Right ventricle myocardium superior (tissue), 1 donor: ENCODE results near the gene SLC16A2. TPM values are rescaled to one million over a fixed set of nuclear protein-coding genes. Genes with fewer than 3 reads are reported as not detected.

Experiments
- ATAC-seq: fragments of 200-7000 bp; cut with Tn5 transposase; one replicate; pipeline ENCODE4 v1.9.1; 2020; ENCODE audit warnings: mild to moderate bottlenecking; ENCODE audit not compliant: poor library complexity
- DNase-seq: peaks from one replicate; pipeline ENCODE4 v3.0.0-alpha.2; 2020
- intact Hi-C: fragments of 100-400 bp; cut with DNase I; formaldehyde crosslinking; loops from one replicate; pipeline ENCODE4 v1.11.2; 2022
- long read RNA-seq: library from polyadenylated mRNA; unstranded; transcript quantifications from one replicate; pipeline ENCODE4 v2.0.0, GENCODE V29; 2021
- total RNA-seq: library from RNA; stranded (reverse); fragmentation: NEBNext Ultra II Directional; extraction: Animal tissue kit (Norgen Biotek cat#: 25700); gene quantifications from one replicate; pipeline ENCODE4 v1.2.1, GENCODE V29; 2021
- donor health status: DM: no; HTN: yes; CAD: no; lungs with severe emphysema.

SLC16A2 gene
- total RNA-seq, result 5.7 TPM
- long read RNA-seq, full-length matches to known transcripts, result 5 of 12 reads
- long read RNA-seq, partial matches to known transcripts, result 7 of 12 reads
- long read RNA-seq, other reads (novel, unspliced or antisense), result 0 of 12 reads

DNA sequence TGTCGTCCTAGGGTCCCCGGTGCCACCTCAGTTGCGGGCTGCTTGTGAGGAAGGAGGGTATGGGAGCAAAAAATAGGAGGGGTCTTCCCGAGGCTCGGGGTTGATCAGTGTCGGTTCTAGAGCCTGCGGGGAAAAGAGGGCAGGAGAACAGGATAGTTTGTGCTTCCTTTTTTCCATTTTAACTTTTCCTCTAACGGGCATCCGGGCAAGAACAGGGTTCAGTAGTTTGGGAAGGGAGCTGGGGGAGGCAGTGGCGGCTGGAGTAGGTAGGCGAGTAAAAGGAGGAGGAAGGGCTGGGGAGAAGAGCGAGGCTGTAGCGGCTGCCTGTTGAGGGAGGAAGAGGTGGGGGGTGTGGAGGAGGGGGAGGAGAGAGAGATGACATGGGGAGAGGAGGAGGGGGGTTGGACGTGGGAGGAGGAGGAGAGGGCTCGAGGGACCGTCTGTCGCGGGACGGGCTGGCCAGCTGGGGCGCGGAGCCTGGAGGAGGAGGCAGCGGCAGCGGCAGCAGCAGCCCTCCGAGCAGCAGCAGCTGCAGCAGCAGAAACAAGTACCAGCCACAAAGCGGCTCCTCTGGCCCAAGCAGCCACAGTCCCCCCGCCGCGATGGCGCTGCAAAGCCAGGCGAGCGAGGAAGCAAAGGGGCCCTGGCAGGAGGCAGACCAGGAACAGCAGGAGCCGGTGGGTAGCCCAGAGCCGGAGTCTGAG lies at the start of gene SLC16A2:
TSS of gene SLC16A2 (plus strand) at position 458 of the 704 bp plus-strand sequence. CDS start at position 603, 145 bp downstream.
- ATAC-seq (peak; percentile 78), DNase-seq (peak; percentile 79)
- intact Hi-C loops, result no loop called here

DNA sequence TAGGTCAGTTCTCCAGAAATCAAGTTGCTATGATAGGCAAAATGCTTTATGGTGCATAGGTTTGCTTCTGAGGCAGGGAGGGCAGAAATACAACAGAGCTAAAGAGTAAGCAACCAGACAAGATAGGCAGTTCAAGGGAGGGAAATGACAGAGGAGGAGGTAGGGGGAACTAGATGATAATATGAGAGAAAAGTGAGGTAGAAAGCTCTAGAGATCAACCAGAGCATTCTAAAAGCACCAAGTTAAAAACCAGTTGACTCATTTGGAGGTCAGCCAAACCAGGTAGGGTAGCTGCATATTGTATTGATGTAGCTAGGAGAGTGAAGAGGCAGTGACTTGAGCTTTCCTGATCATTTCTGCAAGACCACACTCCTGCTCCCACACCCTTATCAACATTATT lies 49.0 kb upstream of the SLC16A2 start:
- intact Hi-C loops, result no loop called here
- ATAC-seq, result no peak
- DNase-seq, result no peak

DNA sequence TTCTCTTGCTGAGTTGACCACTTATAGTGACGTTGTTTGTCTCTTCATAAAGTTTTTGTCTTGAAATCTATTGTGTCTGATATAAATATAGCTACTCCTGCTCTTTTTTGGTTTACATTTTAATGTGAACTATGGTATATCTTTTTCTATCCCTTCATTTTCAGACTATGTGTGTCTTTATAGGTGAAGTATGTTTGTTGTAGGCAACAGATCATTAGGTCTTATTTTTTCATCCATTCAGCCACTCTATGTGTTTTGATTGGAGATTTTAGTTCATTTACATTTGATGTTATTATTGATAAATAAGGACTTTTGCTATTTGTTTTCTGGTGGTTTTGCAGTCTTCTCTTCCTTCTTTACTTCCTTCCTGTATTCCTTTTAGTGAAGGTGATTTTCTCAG lies 44.0 kb upstream of the SLC16A2 start:
- intact Hi-C loops, result no loop called here
- no peak for ATAC-seq
- DNase-seq, result no peak

DNA sequence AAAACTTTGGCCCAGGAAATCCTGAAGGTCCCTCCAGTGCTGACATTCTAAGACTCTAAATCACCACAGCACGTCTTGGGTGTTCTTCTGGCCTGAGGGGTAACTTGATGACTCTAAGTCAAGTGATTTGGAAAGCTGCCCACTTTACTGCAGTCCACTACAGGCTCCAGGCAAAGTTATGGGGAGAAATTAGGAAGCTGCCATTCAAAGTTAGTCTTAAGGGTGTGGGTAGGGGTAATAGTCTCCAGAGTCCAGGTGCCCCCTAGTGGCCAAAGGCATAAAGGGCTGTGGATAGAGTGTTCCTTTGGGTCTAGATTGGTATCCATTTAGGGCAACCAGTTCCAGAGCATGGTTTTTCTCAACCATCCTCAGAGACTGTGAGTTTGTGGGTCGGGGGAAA lies 38.7 kb upstream of the SLC16A2 start:
- intact Hi-C loops, result loop anchor here (2.0 to 5.0 kb wide), 2 partner anchors 155 to 168 kb away; no protein-coding TSS in a partner anchor
- ATAC-seq (peak; percentile 91), DNase-seq (peak; percentile 56)

DNA sequence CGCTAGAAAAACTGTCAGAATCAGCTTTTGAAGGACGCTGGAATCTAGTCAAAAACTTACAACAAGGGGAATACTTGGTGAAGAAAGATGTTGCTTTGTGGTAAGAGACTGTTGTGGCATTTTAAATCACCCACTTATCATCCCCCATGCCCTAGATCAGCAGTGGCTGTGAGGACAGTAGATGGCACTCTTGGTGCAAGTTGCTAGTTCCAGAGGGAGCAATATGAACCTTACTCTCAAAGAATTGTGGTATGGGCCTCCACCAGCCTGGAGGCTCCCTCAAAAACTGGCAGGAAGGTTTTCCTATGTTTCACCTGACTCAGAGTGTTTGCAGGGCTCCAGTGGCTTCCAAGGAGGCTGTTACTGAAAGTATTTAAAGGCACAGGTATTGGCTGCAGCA lies 37.7 kb upstream of the SLC16A2 start:
- intact Hi-C loops, result loop anchor here (2.0 to 5.0 kb wide), 2 partner anchors 154 to 167 kb away; no protein-coding TSS in a partner anchor
- peak; percentile 89 for ATAC-seq
- no peak for DNase-seq

DNA sequence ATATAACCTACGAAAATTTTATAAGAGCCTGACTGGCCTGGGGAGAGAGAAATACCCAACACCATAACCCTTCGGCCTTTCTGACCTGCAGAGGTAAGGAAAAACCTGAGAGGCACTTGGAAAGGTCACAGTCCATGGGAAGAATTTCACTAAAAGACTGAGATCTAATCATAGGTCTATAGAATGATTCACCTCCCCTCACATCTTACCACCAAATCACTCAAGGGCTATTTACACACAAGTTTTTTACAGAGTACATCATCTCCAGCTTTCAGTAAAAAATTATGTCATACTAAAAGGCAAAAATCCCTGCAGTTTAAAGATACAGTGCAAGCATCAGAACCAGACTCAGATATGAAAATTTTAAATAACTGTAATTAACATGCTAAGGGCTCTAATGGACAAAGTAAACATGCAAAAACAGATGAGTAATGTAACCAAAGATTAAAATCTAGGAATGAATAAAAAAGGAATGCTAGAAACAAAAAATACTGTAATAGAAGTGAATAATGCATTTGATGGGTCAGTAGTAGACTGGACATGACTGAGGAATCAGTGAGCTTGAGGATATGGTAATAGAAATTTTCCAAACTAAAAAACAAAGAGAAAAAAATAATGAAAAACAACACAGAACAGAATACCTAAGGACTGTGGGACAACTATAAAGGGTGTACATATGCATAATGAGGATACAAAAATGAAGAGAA lies 32.1 kb upstream of the SLC16A2 start:
- DNase-seq (no peak), ATAC-seq (no peak)
- intact Hi-C loops, result no loop called here

DNA sequence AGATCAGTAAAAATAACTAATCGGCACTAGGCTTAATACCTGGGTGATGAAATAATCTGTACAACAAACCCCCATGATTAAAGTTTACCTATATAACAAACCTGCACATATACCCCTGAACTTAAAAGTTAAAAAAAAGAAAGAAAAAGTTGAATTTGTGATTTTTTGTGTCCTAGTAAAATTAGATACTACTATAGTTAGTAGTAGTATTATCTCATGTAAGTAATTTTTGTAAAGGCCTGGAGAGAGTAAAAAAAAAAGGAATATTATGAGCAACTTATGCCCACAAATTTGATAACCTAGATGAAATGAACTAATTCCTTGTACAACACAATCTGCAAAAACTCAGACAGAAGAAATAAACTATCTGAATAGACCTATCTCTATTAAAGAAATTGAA lies 25.7 kb upstream of the SLC16A2 start:
- intact Hi-C loops, result no loop called here
- DNase-seq (no peak), ATAC-seq (no peak)

DNA sequence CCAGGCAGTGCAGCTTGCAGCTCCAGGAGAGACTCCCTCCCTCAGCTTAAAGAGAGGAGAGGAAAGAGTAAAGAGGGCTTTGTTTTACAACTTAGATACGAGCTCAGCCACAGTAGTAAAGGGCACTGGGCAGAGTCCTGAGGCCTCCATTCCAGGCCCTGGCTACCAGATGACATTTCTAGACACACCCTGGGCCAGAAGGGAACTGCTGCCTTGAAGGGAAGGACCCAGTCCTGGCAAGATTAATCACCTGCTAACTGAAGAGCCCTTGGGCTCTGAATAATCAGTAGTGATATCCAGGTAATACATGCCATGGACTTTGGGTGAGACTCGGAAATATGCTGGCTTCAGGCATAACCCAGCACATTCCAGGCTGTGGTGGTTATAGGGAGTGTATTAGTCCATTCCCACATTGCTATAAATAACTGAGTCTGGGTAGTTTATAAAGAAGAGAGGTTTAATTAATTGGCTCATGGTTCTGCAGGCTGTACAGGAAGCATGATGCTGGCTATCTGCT lies 15.3 kb upstream of the SLC16A2 start:
- intact Hi-C loops, result no loop called here
- ATAC-seq, result no peak
- no peak for DNase-seq

DNA sequence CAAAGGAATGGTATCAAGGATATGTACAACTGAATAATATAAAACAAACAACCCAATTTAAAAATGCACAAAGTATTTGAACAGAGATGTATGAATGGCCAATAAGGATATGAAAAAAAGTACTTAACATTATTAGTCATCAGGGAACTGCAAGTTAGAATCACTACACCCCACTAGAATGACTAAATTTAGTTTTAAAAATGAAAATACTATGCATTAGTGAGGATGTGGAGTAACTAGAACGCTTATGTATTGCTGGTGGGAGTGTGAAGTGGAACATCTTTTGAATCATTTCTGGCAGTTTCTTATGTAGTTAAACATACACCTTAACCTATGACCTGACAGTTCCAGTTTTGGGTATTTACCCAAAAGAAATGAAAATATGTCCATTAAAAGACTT lies 13.0 kb upstream of the SLC16A2 start:
- ATAC-seq (no peak), DNase-seq (no peak)
- intact Hi-C loops, result no loop called here

DNA sequence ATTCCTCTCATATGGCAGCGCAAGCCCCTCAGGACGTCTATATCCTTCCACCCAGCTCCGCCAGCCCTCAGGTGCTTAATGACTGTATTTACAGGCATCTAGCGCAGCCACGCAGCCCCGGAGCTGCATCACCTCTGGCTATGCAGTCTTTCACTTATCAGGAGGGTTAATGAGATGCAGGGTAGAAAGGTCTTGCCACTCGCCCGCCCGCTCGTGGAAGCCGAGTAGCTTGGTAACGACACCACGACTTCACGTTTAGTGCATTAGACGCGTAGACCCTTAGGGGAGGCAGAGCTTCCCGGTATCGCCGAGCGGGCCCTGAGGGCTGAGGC lies 1.5 kb upstream of the SLC16A2 start:
- intact Hi-C loops, result no loop called here
- ATAC-seq (no peak), DNase-seq (peak; percentile 33)

DNA sequence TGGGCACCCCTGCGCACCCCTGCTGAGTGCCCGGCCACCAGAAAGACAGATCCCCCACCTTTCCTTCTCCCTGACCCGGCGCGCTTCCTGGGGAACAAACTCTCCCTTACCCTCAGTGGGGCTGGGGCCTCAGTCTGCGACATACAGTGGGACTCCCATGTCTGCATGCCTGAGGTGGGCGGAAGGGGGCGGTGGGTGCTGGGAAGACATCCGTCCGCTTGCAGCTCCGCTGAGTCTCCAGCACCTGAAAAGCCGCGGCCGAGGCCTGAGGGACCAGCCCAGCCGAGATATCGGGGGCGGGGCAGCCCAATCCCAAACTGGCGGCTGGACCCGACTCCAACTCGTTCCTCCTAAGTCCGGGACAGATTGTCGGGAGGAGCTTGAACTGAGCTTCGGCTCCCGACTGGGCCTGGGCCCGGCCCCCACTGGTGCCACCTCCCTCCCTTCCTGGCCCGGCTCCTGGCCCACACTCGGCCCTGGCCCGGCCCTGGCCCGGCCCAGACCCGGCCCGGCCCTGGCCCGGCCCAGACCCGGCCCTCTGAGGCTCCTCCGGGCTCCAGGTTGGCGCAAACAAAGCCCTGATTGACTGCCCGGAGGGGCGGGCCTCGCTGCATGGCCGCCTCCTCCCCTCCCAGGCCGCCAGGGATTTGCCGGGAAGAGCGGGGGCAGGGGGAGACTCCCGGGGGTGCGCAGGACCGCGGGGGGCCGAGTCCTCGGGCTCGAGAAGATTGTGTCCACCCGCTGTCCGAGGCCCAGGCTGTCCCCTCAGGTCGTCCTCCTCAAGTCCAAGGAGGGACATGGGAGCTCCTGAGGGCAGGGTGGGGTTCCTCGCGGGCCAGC lies 877 bp upstream of the SLC16A2 start:
- DNase-seq (peak; percentile 81), ATAC-seq (peak; percentile 88)
- intact Hi-C loops, result no loop called here

DNA sequence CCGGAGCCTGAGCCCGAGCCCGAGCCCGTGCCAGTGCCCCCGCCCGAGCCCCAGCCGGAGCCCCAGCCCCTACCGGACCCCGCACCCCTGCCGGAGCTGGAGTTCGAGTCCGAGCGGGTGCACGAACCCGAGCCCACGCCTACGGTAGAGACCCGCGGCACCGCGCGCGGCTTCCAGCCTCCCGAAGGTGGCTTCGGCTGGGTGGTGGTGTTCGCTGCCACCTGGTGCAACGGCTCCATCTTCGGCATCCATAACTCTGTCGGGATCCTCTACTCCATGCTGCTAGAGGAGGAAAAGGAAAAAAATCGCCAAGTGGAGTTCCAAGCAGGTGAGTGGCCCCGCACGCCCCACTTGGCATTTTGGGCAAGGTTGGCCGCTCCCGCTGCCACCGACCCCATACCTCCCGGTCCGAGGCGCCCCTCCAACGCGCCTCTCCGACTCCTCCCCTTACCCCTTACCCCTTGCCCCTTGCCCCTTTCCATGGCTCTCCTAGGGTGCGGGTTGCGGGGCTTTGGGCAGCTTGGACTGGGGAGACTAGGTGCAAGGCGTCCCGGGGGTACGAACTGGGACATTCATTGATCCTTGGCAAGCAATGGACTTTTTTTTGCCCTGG lies 553 bp downstream of the SLC16A2 start:
- DNase-seq, result no peak
- ATAC-seq, result no peak
- intact Hi-C loops, result no loop called here

DNA sequence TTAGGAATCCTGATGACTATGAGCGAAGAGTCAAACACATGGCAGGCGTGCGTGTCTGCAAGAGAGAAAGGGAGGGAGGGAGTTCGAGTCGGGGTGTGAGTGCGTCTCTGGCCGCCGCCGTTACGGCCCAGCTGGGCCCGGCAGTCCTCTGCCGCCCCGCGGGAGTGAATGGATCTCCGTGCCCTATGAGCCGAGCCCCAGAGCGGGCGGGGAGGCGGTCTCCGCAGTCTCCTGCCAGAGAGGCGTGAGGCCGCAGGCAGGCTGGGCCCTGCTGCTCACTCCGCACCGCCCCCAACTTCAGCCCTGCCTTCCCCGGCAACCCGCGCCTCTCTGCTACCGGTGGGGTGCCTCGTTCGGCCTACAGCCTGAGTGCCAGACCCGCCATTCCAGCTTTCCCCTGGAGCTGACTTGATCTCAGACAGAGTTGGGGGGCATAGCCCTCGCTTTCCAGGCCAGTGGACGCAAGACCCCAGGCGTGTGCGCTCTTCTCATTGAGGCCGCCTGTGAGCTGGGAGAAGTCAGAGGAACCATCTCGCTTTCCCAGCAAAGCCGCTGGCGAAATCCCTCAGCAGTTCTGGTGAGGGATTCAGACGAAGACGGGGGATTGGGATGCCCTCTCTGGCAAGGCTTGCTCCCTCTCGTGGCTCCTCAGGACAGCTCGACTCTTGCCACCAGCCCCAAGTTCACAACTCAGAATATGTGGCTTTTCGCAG lies 1.4 kb downstream of the SLC16A2 start:
- intact Hi-C loops, result no loop called here
- ATAC-seq (peak; percentile 72), DNase-seq (peak; percentile 71)

DNA sequence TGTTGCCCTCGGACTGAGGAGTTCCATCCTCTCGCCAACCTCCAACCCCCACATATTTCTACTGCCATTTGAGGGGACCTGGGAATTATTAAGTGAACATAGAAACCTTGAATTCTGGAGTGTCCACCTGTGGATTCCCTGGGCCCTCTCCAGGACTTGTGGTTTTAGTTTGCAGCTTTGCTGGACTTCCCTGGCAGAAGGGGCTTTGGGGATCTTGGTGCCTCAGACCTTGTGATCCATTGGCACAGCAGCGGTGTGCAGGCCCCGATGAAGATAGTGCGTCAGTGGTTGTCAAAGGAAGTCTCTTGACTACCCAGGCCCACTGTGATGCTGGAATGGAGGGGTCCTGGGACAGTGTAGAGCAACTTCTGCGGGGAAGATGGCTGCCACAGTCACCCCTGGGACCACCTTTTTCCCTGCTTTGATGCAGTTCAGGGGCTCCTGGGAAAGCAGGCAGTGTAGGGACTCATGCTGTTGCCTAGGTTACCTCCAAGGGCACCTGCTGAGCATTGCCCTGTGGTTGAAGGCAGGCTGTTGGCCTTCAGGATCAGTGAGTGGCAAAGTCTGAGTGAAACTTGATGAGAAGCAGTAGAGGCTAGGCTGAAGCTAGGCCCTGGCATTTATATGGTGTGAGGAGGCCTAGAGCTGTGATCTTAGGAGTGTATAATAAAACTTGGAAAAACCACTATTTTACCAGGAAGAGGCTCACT lies 2.2 kb downstream of the SLC16A2 start:
- ATAC-seq, result no peak
- no peak for DNase-seq
- intact Hi-C loops, result no loop called here

DNA sequence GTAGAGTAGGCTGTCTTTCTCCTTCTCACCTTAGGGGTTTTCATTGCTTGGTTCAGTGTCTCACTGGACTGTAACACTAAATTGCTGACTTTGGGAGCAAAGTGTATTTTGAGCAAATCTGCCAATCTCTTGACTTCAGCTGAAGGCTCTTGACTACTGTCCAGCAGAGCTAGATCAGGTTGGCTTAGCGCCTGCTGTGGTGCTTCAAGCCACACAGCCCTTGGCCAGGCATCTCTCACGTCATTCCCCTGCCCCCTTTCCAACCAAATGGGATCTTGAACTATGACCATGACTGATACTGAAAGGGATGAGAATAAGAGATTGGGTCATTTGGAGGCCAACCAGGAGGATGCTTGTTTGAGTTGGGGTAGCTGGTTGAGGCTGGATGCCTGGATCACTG lies 4.8 kb downstream of the SLC16A2 start:
- no peak for ATAC-seq
- intact Hi-C loops, result no loop called here
- DNase-seq, result no peak

DNA sequence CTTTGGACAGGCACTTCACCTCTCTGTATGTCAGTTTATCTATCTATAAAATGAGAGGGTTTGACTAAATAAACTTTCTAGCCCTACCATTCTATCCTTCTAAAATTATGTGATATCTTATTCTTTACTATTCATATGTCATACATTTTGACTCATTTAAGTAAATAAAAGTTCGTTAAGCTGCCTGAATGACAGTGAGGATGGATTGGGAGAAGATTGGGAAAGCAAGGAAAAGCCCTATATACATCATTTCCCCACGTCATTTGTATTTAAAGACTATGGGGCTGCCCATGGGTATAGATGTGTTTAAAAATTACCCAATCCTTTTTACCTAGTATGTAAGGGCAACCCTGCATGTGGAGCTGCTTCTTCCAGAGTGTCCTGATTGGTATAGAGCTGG lies 5.3 kb downstream of the SLC16A2 start:
- DNase-seq, result no peak
- intact Hi-C loops, result no loop called here
- no peak for ATAC-seq

DNA sequence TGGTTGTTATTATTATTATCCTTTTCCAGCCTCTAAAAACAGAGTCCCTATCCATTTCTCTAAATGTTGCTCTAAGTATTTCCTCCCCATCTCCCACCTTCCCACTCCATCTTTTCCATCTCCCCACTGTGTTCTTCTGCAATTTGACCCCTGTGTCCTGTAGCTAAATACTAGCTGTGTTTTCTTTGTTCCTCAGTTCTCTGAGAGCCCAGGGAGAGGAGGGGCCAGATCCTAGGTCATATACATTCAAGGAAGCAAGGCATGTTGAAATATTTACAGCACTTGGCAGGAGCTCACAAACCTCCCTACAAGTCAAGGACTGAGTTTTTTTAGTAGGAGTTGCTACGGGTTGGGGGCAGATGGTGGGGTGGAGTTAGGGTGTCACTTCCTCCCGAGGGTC lies 10.5 kb downstream of the SLC16A2 start:
- ATAC-seq (no peak), DNase-seq (no peak)
- intact Hi-C loops, result no loop called here

DNA sequence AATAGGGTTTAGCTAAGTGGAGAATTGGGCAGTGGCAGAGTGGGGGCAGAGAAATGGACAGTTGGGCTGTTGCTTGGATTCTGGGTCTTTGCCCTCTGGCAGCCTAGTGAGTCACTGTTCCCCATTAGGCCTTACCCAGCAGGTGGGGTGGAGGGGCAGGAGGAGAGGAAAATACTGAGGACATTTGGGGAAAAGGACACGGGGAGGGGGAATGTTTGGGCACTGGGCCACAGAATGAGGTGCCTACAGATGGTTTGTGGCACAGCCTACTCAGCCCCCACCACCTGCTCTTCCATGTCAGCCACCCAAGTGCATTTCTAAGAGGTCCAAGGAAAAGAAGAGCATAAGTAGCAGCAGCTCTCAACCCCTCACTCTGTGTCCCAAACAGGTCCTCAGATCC lies 13.0 kb downstream of the SLC16A2 start:
- ATAC-seq (no peak), DNase-seq (no peak)
- intact Hi-C loops, result no loop called here
